GM19240 (cell line): ENCODE measurements around the gene NUP58.
A peak's percentile ranks its signal among the peaks of the same experiment; 100 is the strongest.
"Not testable (repeated sequence)": the region's sequence is repeated elsewhere in the genome, so short reads cannot be mapped to it uniquely, and the experiment has no call there.

Experiments used
- DNase-seq: peaks from one replicate; pipeline ENCODE4 v3.0.0; 2011; ENCODE audit warnings: low spot score; ENCODE audit not compliant: insufficient read length

Gene NUP58

GRCh38 chr13:25306671-25307464 lies 5.4 kb downstream of the NUP58 start:
- DNase-seq, result no peak

GRCh38 chr13:25310891-25311290 lies 9.5 kb downstream of the NUP58 start:
- no peak for DNase-seq

- DNase-seq, result not testable (repeated sequence)
These were observed 17.5 kb downstream of the NUP58 start for GRCh38 chr13:25318946-25319345.

- no peak for DNase-seq
These were observed 18.3 kb downstream of the NUP58 start for GRCh38 chr13:25319771-25320170.

- DNase-seq, result no peak
These were observed 22.7 kb downstream of the NUP58 start for GRCh38 chr13:25324100-25324499.

GRCh38 chr13:25329706-25330105 lies 28.3 kb downstream of the NUP58 start:
- DNase-seq, result no peak

- DNase-seq, result no peak
These were observed 29.1 kb downstream of the NUP58 start for GRCh38 chr13:25330541-25330940.

- DNase-seq, result no peak
These were observed 34.4 kb downstream of the NUP58 start for GRCh38 chr13:25335856-25336255.

- DNase-seq, result no peak
These were observed 44.2 kb downstream of the NUP58 start for GRCh38 chr13:25345576-25345975.

- DNase-seq, result no peak
These were observed 45.7 kb downstream of the NUP58 start for GRCh38 chr13:25347151-25347550.

GRCh38 chr13:25351404-25351803 lies 50.0 kb downstream of the NUP58 start:
- no peak for DNase-seq

- DNase-seq, result no peak
These were observed 50.8 kb downstream of the NUP58 start for GRCh38 chr13:25352230-25352629.

- no peak for DNase-seq
These were observed 51.4 kb downstream of the NUP58 start for GRCh38 chr13:25352806-25353205.

- DNase-seq, result no peak
These were observed 51.9 kb downstream of the NUP58 start for GRCh38 chr13:25353344-25353743.

- no peak for DNase-seq
These were observed 53.0 kb downstream of the NUP58 start for GRCh38 chr13:25354377-25354776.

- DNase-seq, result not testable (repeated sequence)
These were observed 59.0 kb downstream of the NUP58 start for GRCh38 chr13:25360443-25360842.

GRCh38 chr13:25365720-25366235 lies 64.4 kb downstream of the NUP58 start:
- DNase-seq, result no peak

GRCh38 chr13:25371158-25371874 lies 69.9 kb downstream of the NUP58 start:
- DNase-seq, result no peak

- DNase-seq, result no peak
These were observed 70.5 kb downstream of the NUP58 start, which contains the start of gene ATP8A2 for GRCh38 chr13:25371875-25372283. ATP8A2 (plus strand) TSS chr13:25371974; CDS start chr13:25372213, 239 bp downstream.

- DNase-seq, result no peak
These were observed 71.1 kb downstream of the NUP58 start for GRCh38 chr13:25372284-25373081.

GRCh38 chr13:25375727-25376358 lies 74.4 kb downstream of the NUP58 start:
- peak; percentile 29 for DNase-seq
